B cell (primary cell): ENCODE data around the gene SEMA6C. TPM values are rescaled to one million over a fixed set of nuclear protein-coding genes. Genes with fewer than 3 reads are reported as not detected.
A peak's percentile ranks its signal among the peaks of the same experiment; 100 is the strongest.

ENCODE experiments used
- ATAC-seq: fragments of 200-7000 bp; cut with Tn5 transposase; one replicate; pipeline ENCODE4 v1.10.0; 2021; ENCODE audit warnings: low read depth, mild to moderate bottlenecking, moderate number of reproducible peaks, moderate library complexity
- CTCF ChIA-PET: fragments of 350-600 bp; sonication (Branson Sonifier 250); formaldehyde crosslinking; loops from one replicate; lab custom pipeline; 2021; ENCODE audit warnings: antibody characterized with exemption, inconsistent platforms; lab: Charles Lee
- POLR2A ChIA-PET: fragments of 350-600 bp; sonication (Branson Sonifier 250); formaldehyde crosslinking; loops from one replicate; lab custom pipeline; 2021; ENCODE audit warnings: antibody characterized with exemption; lab: Charles Lee
- DNase-seq: peaks from one replicate; pipeline ENCODE4 v3.0.0; 2013
- H2AFZ ChIP-seq: 2 replicates; pipeline ENCODE4 v1.6.1; 2012; ENCODE audit warnings: mild to moderate bottlenecking, low read depth, low read length; ENCODE audit not compliant: insufficient read depth, poor library complexity, severe bottlenecking
- H3K27ac ChIP-seq, 2 donors: 1 replicate in 1 of 2; 2 replicates in 1 of 2; pipeline ENCODE4 v1.5.1; 2012 to 2013; ENCODE audit warnings: low read length in 2 of 2, mild to moderate bottlenecking in 2 of 2, moderate library complexity in 1 of 2
- H3K27me3 ChIP-seq, 4 experiments: fragments of 200-600 bp in 1 of 4; sonication (generic) in 1 of 4; replicated peaks in 1 of 4; 1 replicate in 2 of 4; 2 replicates in 2 of 4; pipeline versions ENCODE4 v1.6.1 to v1.7.0; 2013 to 2016; ENCODE audit warnings: low read length in 3 of 4, mild to moderate bottlenecking in 2 of 4, mixed read lengths in 1 of 4, moderate library complexity in 1 of 4; ENCODE audit not compliant: insufficient read depth in 4 of 4, control insufficient read depth in 3 of 4; ENCODE audit errors: control extremely low read depth in 1 of 4
- H3K36me3 ChIP-seq, 2 experiments: replicated peaks in 1 of 2; 1 replicate in 1 of 2; 2 replicates in 1 of 2; pipeline versions ENCODE4 v1.6.1 to v1.7.1; 2013; ENCODE audit warnings: low read length in 1 of 2; ENCODE audit not compliant: insufficient read depth in 2 of 2, control insufficient read depth in 1 of 2; ENCODE audit errors: control extremely low read depth in 1 of 2, extremely low read depth in 1 of 2
- H3K4me1 ChIP-seq, 2 donors: fragments of 200-600 bp in 1 of 2; sonication (generic) in 1 of 2; 1 replicate in 1 of 2; 2 replicates in 1 of 2; pipeline versions ENCODE4 v1.5.1 to v1.6.1; 2013 to 2017; ENCODE audit warnings: low read length in 2 of 2; ENCODE audit not compliant: control insufficient read depth in 2 of 2, insufficient read depth in 2 of 2
- H3K4me2 ChIP-seq: replicated peaks from 2 replicates; pipeline ENCODE3; 2012; ENCODE audit warnings: mild to moderate bottlenecking, low read depth, low read length; ENCODE audit not compliant: poor library complexity, severe bottlenecking
- H3K4me3 ChIP-seq, 5 experiments: fragments of 200-600 bp in 1 of 5; sonication (generic) in 1 of 5; 1 replicate in 3 of 5; 2 replicates in 2 of 5; pipeline versions ENCODE4 v1.5.1 to v1.7.0; 2011 to 2016; ENCODE audit warnings: low read length in 4 of 5, mild to moderate bottlenecking in 4 of 5, low read depth in 2 of 5, control low read depth in 1 of 5, moderate library complexity in 1 of 5; ENCODE audit not compliant: insufficient read depth in 1 of 5; ENCODE audit errors: control extremely low read depth in 1 of 5, extremely low read depth in 1 of 5
- H3K79me2 ChIP-seq: fragments of 200-600 bp; sonication (generic); one replicate; pipeline ENCODE4 v1.6.0; 2016; ENCODE audit warnings: low read length; ENCODE audit not compliant: control insufficient read depth, insufficient read depth
- H3K9ac ChIP-seq: fragments of 200-600 bp; sonication (generic); 2 replicates; pipeline ENCODE4 v1.6.1; 2017; ENCODE audit warnings: mild to moderate bottlenecking, low read length, moderate library complexity
- H3K9me3 ChIP-seq, 3 donors: one replicate each; pipeline versions ENCODE4 v1.6.1 to v1.7.1; 2013; ENCODE audit warnings: low read length in 2 of 3; ENCODE audit not compliant: control insufficient read depth in 2 of 3, insufficient read depth in 1 of 3; ENCODE audit errors: control extremely low read depth in 1 of 3
- H4K20me1 ChIP-seq: 2 replicates; pipeline ENCODE4 v1.6.0; 2012; ENCODE audit warnings: mild to moderate bottlenecking, low read length; ENCODE audit not compliant: insufficient read depth, control insufficient read depth, poor library complexity, severe bottlenecking
- H3K27ac Mint-ChIP-seq: one replicate; pipeline ENCODE4 v1.8.0; 2021; ENCODE audit warnings: mixed read lengths
- H3K27me3 Mint-ChIP-seq: one replicate; pipeline ENCODE4 v1.8.0; 2021; ENCODE audit warnings: mixed read lengths
- H3K4me1 Mint-ChIP-seq: one replicate; pipeline ENCODE4 v1.8.0; 2021; ENCODE audit warnings: mixed read lengths
- H3K4me3 Mint-ChIP-seq: one replicate; pipeline ENCODE4 v1.8.0; 2021; ENCODE audit warnings: mixed read lengths
- H3K9me3 Mint-ChIP-seq: one replicate; pipeline ENCODE4 v1.8.0; 2022; ENCODE audit warnings: mixed read lengths; ENCODE audit not compliant: insufficient read depth
- CTCF ChIP-seq: fragments of 200-600 bp; IDR thresholded peaks from one replicate; pipeline ENCODE4 v1.8.0; 2022; ENCODE audit warnings: antibody characterized with exemption, mild to moderate bottlenecking
- EZH2 ChIP-seq: IDR thresholded peaks from 2 replicates; pipeline ENCODE4 v1.6.1; 2012; ENCODE audit warnings: borderline replicate concordance, low read depth, mild to moderate bottlenecking, moderate library complexity, low read length; ENCODE audit not compliant: insufficient read depth, poor library complexity, severe bottlenecking
- WGBS: methylation state at CpG from one replicate; pipeline ENCODE4 v1.1.5; 2013; ENCODE audit warnings: missing lambda C conversion rate; ENCODE audit not compliant: insufficient coverage; 5-methylcytosine and 5-hydroxymethylcytosine counted together
- intact Hi-C: fragments of 100-400 bp; cut with micrococcal nuclease; formaldehyde crosslinking; loops from one replicate; pipeline ENCODE4 v1.10.0; 2022
- polyA plus RNA-seq: library from polyadenylated mRNA; depleted of rRNA; stranded (reverse); fragments of >200 nt; gene quantifications from 2 replicates; pipeline ENCODE4 v1.2.3, GENCODE V29; 2012
- total RNA-seq, 2 donors: library from RNA; stranded (reverse); fragments of 120-200 nt in 1 of 2; gene quantifications; 1 replicate in 1 of 2; 2 replicates in 1 of 2; pipeline versions ENCODE4 v1.2.3 to v1.2.4, GENCODE V29; 2013 to 2022

The SEMA6C gene
- total and polyA plus RNA-seq, 2 donors (not counting 1 experiment from before 2014, with no cell fraction given), result 0.86 to 1.3 TPM

GRCh38 chr1:151166505-151166956 is 20.1 kb upstream of the SEMA6C start:
- Histone ChIP-seq H3K36me3 (peaks cover 3 to 38% of the 10 kb centered on the region in 2 experiments), H3K79me2 (peaks cover 20% of the 10 kb centered on the region), H3K9ac (peak overlapping the region; percentile 82), H3K4me1 (peaks cover 16 to 21% of the 10 kb centered on the region in 2 donors), H2AFZ (peak overlapping the region; percentile 74), H3K27me3 (no peaks in the 10 kb centered on the region), H4K20me1 (peaks cover 4% of the 10 kb centered on the region), H3K4me2 (peak overlapping the region; percentile 91), H3K9me3 (no peaks in the 10 kb centered on the region), H3K4me3 (peak overlapping the region; percentile 81 to 99 (median 92)), H3K27ac (peak overlapping the region; percentile 26 to 80)
- ChIA-PET CTCF (interaction anchor here (1.0 to 2.7 kb wide), 4 partner anchors 9 to 173 kb away, joined by 3 to 9 read pairs (median 6); partner anchors contain the start of gene TNFAIP8L2), POLR2A (interaction anchor here (0.6 to 1.6 kb wide), 5 partner anchors 10 to 88 kb away, joined by 3 to 8 read pairs (median 4); partner anchors contain the start of genes PSMD4, TNFAIP8L2 and VPS72)
- DNase-seq (no peak), ATAC-seq (no peak)
- H3K27ac Mint-ChIP-seq, result peak overlapping the region; percentile 96
- TF ChIP-seq CTCF (no peak), EZH2 (no peak)
- H3K4me1 Mint-ChIP-seq, result peaks cover 35% of the 10 kb centered on the region
- no peaks in the 10 kb centered on the region for H3K9me3 Mint-ChIP-seq
- WGBS, result 1% methylated on average over 11 of the region's 15 CpGs
- H3K27me3 Mint-ChIP-seq, result no peaks in the 10 kb centered on the region
- peak overlapping the region; percentile 92 for H3K4me3 Mint-ChIP-seq
- intact Hi-C loops, result loop anchor here (1.0 to 10.0 kb wide), 4 partner anchors 20 to 682 kb away; partner anchors contain the start of genes CTSS, RFX5, SEMA6C and TARS2
